ENCODE results near the gene P3H2. TPM values are rescaled to one million over a fixed set of nuclear protein-coding genes. Genes with fewer than 3 reads are reported as not detected.

The P3H2 gene
- total and polyA plus RNA-seq, 2 of the 4 experiments (the other 2 are of a cell fraction): 54.7 to 64.3 TPM

DNA sequence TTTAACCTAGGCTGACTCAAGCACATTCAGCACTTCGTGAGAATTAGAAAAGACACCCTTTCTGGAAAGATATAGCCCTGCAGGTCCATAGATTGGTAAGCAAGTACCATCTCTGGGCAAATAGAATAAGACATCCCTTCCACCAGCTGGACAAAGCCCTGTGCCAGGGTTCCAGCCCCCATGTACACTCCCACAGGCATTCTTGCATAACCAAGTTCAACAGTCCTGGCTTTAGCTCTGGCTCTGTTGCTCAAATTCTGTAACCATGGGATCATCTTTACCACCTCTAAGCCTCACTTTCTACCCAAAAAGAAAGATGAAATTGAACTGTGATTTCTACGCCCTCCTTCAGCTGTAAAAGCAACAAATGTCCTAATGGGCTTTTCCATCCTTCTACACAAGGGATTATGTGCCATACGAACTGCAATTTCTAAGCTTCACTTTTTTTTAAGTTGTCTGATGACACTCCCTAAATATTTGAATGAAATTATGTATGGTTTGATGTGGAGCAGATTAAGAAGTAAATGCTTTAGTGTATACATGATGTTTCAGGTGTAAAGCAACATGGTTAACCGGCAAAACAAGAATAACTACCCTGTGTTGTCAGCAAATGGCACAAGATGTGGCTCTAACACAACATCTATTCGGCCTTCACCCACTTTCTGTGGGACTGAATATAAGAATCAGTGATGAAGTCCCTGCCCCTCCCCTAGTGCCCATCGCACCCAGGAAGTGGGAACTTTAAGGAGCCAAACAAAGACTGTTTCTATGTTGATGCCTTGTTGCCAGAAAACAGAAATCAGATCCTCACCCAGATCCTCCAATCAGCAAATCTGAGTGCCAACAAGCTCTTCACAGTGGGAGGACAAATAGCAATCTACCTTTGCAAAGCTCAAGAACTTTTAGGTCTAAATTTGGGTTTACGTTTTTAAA lies 165.7 kb downstream of the P3H2 start:
- Histone ChIP-seq H2BK5ac (ENCODE audit: low read depth, low read length, poor library complexity, severe bottlenecking) (no peak overlapping the region), H3K23ac (ENCODE audit: low read depth, low read length) (no peak overlapping the region), H3K27ac (ENCODE audit: insufficient read depth, low read length) (no peak overlapping the region), H2BK120ac (ENCODE audit: low read depth, low read length) (no peak overlapping the region), H3K4me3 (ENCODE audit: insufficient read depth, low read depth, low read length) (no peak overlapping the region), H4K91ac (ENCODE audit: insufficient read depth, low read depth, low read length) (no peak overlapping the region), H3K36me3 (ENCODE audit: control insufficient read depth, insufficient read depth, low read length) (peaks cover 2% of the 10 kb centered on the region; the same call in 1 of the 2 replicates), H3K79me1 (ENCODE audit: low read depth in 1 of 2, low read length in 2 of 2) (no peaks in the 10 kb centered on the region), H4K5ac (ENCODE audit: low read depth, low read length) (no peak overlapping the region), H3K14ac (replicated peaks; ENCODE audit: low read depth, low read length) (no peak overlapping the region), H3K9me3 (ENCODE audit: control insufficient read depth, insufficient read depth, low read length) (no peaks in the 10 kb centered on the region), H2BK15ac (ENCODE audit: low read depth, low read length) (no peak overlapping the region), H2AK9ac (replicated peaks; ENCODE audit: low read depth, low read length, poor library complexity) (no peak overlapping the region), H3K4ac (ENCODE audit: low read depth, low read length) (no peak overlapping the region), H4K20me1 (ENCODE audit: insufficient read depth, low read length) (no peaks in the 10 kb centered on the region), H3K4me1 (ENCODE audit: control insufficient read depth, insufficient read depth, low read length) (no peaks in the 10 kb centered on the region), H2AFZ (replicated peaks; ENCODE audit: low read length, poor library complexity) (no peak overlapping the region), H3K4me2 (ENCODE audit: low read depth, low read length) (no peak overlapping the region), H3K18ac (ENCODE audit: low read depth, low read length) (no peak overlapping the region), H3K56ac (ENCODE audit: extremely low read depth, insufficient read depth, low read length) (no peak overlapping the region), H4K8ac (ENCODE audit: low read depth in 2 of 2, low read length in 2 of 2) (no peak overlapping the region), H3K9me1 (ENCODE audit: insufficient read depth, low read length) (no peaks in the 10 kb centered on the region), H2AK5ac (ENCODE audit: low read depth, low read length) (no peak overlapping the region), H2BK20ac (ENCODE audit: low read depth, low read length) (no peak overlapping the region), H3K27me3 (ENCODE audit: control insufficient read depth, insufficient read depth, low read length) (no peaks in the 10 kb centered on the region), H3K9ac (ENCODE audit: low read depth, low read length) (no peak overlapping the region)
- no TSS peak for BruUV-seq (replicated peaks)
- DNase-seq (no peak), ATAC-seq (ENCODE audit: low read depth) (peak; percentile 17; the same call in 1 of the 2 replicates)
- no peak for TF ChIP-seq MXI1 (IDR thresholded peaks at IDR 0.05; ENCODE audit: borderline replicate concordance, low read depth, low read length)
- no peak for TF ChIP-seq SMC3 (IDR thresholded peaks at IDR 0.05; ENCODE audit: low read depth, low read length)
- no peak for TF ChIP-seq RCOR1 (IDR thresholded peaks at IDR 0.05; ENCODE audit: insufficient replicate concordance, low read length)
- intact Hi-C loops (cut with micrococcal nuclease): no loop called here
- in situ Hi-C loops (cut with MboI; ENCODE audit: low sequenced_read_pairs): no loop called here
- no CpG with 5 or more reads among the region's 7 CpGs for WGBS, 2 experiments (ENCODE audit: extremely low coverage in 2 of 2, insufficient read length in 1 of 2)
- ChIA-PET POLR2A (ENCODE audit: unreplicated experiment) (no interaction called here), CTCF (no interaction called here)
- dilution Hi-C loops (cut with HindIII; ENCODE audit: low sequenced_read_pairs, unreplicated experiment): no loop called here

Data from IMR-90 (cell line).